Measurements from ENCODE around the gene THY1. TPM values are rescaled to one million over a fixed set of nuclear protein-coding genes. Genes with fewer than 3 reads are reported as not detected.
A peak's percentile ranks its signal among the peaks of the same experiment; 100 is the strongest.
"Not testable (repeated sequence)": the region's sequence is repeated elsewhere in the genome, so short reads cannot be mapped to it uniquely, and the experiment has no call there.

THY1 gene
- total RNA-seq, 1 donor from 2014 or later: 25.1 TPM

DNA sequence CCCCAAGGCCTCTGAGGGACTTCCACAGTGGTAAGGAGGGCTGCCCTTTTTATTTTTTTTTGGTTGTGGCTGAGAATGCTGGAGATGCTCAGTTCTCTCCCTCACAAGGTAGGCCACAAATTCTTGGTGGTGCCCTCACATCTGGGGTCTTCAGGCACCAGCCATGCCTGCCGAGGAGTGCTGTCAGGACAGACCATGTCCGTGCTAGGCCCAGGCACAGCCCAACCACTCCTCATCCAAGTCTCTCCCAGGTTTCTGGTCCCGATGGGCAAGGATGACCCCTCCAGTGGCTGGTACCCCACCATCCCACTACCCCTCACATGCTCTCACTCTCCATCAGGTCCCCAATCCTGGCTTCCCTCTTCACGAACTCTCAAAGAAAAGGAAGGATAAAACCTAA lies 4.2 kb downstream of the THY1 start:
- DNase-seq: no peak

DNA sequence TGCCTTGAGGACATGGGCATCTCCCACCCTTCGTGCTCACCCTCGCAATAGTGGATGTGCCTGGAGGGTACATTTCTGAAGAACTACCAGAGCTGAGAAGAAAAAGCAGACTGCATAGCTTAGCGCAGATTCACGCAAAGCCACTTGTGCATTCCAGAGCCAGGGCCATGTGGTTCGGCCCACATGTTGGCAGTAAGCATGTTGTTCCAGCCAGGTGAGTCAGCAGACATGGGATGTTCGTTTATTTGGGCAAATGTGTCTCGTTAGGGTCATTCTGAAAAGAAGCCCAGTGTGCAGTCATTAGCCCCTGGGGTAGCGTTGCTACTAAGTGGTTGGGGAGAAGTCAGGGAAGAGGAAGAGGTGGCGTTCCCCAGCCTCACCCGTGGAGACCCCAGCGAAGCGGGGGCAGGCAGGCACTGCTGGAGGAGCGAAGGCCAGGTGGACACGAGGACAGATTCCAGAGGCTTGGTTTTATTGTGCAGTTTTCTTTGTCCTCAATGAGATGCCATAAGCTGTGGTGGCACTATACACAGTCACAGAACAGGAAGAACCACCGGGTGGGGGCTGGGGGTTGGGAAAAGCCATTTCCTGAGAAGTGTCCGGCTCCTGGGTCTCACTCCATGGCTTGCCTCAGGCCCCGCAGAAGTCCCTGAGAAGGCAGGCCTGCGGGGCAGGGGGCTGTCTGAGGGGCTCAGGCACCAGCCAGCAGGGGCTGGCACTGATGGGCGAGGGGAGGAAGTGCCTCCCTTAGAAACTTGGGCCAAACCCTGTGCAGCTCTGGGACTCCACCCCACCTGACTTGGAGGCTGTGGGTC lies 5.0 kb downstream of the THY1 start:
- DNase-seq: no peak

DNA sequence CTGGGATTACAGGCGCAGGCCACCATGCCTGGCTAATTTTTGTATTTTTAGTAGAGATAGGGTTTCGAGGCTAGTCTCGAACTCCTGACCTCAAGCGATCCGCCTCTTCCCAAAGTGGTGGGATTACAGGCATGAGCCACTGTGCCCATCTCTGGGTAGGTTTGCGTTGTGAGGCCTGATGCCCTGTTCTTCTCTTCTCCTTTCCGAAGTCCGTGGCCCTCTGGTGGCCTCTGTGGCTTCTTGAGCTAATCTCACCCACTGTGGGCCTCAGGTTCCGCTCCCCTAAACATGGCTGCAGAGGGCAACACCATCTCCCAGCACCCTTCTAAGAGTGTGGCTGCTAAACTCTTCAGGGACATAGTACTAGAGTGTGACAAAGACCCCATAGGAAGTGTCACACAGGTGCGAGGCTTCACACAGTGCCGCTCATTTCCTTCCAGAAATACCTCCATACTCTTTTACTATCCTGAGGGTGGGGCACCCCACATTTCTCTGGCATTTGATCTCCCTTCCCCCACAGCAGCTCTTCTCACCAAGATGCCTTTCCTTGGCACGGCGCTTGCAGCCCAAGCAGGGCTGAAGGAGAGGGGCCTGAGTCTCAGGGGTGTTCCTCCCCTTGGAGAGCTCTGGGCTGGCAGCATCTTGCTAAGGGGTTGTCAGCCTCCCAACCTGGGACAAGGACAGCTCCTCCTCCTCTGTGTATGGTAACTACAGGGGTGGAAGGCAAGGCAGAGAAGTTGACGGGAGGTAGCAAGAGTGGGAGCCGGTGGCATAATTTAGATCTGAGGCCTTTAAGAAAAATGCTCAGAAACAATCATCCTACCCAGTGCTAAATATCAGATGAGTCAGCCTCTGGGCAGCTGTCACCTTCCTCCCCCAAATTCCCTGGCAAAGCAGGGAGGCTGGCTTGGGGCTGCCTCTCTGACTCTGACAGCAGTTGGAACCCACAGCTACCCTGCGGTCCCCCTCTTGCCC lies 6.1 kb downstream of the THY1 start:
- DNase-seq: no peak

DNA sequence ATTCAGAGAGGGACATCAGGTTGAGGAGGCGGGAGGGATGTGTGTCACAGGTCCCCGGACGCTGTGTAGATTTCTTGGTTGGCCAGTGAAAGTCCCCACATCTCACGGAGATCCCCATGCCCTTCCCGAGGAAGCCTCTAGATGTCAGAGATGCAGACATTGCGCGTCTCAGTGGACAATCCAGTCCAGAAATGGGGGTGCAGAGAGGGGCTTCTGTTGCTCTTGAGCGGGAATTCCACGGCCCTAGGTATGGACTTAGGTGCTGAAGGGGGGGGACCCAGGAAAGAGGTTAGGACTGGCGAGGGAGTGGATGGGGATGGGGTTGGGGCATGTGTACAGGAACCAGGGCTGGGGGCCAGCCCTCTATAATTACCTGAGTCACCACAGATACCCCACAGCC lies 7.0 kb downstream of the THY1 start:
- no peak for DNase-seq

DNA sequence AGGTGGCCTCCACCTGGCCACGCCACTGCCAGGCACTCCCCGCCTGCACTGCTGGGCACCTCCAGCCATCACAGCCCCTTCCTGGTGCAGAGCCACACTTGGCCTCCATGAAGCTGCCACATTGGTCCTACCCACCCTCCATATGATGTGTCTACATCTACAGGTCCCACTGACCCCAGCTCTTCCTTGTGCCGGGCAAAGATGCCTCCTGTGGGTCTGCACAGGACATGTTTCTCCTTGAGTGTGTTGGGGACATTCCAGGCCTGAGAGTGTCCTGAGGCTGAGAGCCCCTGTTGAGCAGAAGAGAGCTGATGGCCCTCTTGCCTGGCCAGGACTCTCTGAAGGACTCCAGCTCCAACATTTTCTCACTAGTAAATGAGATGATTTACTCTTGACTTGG lies 7.5 kb downstream of the THY1 start:
- no peak for DNase-seq

DNA sequence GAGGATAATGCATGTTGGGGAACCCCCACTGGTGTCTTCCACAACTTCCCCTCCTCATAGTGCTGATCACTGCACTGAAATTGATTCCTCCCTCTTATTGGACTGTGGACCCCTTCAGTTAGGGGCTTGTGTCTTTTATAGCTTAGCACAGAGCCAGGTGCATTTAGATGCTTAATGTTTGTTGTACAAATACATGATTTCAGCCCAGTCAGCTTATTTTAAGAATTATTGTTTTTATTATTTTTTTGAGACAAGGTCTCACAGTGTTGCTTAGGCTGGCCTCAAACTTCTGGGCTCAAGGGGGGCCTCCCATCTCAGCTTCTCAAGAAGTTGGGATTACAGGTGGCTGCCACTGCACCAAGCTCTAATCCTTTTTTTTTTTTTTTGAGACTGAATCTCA lies 8.2 kb downstream of the THY1 start:
- no peak for DNase-seq

DNA sequence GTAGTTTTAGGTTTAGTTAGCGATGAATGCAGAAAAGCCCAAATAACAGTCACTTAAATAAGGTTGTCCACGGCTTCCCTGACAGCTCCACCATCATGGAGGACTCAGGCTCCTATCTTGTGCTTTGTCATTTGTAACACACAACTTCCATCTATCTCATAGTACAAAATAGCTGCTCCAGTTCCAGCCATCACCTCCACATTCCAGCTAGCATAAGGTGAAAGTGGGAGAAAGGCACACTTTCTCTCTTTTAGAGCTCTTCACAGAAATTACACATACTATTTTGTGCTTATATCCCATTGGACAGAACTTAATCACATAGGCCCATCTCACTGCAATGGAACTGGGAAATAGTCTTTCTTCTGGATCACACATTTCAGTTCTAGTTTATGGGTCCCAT lies 8.7 kb downstream of the THY1 start:
- no peak for DNase-seq

DNA sequence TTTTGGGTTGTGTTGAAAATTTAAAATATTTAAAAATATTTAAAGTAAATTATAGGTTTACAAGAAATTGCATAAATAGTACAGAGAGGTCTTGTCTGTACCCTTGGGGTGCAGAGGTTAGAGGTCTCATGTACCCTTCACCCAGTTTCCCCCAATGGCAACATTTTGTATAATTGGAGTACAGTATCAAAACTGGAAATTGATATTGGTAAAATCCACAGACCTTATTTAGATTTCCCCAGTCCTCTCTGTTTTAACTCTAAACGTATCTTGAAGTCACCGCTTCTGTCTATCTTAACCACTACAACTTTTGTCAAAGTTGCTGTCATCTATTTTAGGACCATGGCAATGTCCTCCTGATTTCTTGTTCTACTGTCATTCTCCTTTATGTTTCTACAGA lies 10.9 kb downstream of the THY1 start:
- DNase-seq: no peak

DNA sequence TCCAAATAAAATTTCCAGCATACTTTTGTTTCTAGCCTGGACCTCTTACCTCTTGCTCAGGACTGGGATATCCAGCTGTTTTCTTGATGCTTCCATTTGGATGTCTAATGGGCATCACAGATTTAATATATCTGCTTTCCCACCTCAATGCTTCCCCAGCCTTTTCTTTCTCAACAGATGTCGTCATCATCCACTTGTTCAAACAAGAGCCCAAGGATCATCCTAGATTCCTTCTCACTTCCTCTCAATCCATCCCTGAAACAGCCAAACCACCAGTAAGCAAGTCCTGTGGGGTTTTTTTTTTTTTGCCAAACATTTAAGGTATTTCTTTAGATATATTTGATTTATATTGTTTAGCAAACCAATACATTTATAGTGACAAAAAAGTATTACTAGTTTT lies 12.5 kb downstream of the THY1 start:
- no peak for DNase-seq

DNA sequence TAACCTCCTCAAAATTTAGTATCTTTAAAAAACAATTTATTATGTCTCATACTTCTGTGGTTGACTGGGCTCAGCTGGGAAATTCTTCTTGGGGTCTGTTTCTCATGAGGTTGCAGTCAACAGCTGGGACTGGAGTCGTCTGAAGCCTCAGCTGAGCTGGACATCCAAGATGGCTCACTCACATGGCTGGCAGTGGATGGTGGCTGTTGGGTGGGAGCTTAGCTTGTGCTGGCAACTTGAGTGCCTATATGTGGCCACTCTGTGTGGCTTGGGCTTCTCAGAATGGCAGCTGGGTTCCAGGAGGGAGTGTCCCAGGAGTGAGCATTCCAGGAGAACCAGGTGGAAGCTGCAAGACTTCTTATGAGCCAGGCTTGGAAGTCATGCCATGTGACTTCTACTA lies 13.2 kb downstream of the THY1 start:
- DNase-seq: no peak

DNA sequence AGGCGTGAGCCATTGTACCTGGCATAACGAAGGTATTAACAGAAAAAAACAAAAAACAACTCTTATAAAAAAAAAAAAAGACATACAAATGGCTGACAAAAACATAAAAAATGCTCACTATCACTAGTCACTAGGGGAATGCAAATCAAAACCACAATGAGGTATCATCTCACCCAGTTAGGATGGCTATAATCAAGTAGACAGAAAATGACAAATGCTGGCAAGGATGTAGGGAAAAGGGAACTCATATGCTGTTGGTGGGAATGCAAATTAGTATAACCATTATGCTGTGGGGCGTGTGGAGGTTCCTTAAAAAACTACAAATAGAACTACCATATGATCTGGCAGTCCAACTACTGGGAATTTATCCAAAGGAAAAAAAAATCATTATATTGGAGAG lies 17.0 kb downstream of the THY1 start:
- no peak for DNase-seq

DNA sequence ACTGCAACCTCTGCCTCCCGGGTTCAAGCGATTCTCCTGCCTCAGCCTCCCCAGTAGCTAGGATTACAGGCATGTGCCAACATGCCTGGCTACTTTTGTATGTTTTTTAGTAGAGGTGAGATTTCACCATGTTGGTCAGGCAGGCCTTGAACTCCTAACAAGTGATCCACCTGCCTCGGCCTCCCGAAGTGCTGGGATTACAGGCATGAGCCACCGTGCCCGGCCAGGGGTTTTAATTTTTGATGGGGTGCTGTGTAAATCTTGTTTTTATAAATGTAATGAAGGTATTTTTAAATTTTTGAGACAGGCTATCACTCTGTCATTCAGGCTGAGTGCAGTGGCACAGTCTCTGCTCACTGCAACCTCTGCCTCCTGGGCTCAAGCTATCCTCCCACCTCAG lies 17.5 kb downstream of the THY1 start:
- not testable (repeated sequence) for DNase-seq

DNA sequence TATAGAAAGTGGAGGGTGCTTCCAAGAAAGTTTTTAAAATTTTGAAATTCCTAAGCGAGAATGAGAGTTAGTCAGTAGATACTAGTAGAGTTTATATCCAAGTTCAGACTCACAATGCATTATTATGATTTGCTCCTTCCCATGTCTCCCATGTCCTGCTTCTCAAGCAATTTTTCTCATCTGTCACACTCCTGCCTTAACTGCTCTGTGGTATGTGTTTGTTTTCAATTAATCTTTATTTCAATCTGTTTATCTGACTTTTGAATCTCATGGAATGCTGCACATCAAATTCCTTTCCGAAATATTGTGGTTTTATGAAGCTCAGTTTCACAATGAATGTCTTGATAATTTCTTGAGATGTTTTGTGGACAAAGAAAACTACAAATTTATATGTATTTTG lies 18.1 kb downstream of the THY1 start:
- DNase-seq: no peak

DNA sequence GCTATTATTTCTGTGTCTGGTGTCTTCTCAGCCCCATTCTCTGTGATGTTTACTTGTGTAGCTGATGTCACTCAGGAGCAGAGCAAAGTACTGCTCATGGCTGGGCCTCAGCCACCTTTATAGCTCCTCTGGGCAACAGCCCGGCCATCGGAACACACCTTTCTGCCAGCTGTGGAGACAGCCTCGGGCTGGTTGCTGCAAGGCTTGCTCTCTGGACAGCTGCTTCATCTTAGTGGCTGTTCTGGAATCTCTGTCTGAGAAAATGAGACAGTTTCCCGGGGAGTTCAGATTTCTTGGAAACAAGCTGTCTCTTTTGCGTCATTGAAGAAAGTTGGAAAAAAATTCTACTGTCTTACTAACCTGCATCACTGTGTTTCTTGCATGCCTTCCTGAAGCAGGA lies 20.0 kb downstream of the THY1 start:
- DNase-seq: peak; percentile 19

DNA sequence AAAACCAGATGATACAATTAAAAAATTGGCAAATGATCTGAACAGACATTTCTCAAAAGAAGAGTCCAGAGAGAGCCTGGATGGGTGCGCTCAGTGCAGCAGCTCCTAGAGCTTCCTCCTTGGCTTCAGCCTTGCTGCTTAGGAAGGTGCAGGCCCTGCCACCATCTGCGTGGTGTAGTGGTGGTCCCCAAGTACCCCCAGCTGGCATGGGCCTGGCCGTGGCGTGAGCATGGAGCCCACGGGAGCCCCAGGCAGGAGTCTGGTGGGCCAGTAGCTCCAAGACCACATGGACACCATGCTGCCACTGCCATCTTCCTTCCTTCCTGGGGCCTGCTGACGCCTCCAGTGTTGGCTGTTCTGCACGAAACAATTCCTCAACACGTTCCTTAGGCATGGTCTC lies 20.5 kb downstream of the THY1 start:
- no peak for DNase-seq

DNA sequence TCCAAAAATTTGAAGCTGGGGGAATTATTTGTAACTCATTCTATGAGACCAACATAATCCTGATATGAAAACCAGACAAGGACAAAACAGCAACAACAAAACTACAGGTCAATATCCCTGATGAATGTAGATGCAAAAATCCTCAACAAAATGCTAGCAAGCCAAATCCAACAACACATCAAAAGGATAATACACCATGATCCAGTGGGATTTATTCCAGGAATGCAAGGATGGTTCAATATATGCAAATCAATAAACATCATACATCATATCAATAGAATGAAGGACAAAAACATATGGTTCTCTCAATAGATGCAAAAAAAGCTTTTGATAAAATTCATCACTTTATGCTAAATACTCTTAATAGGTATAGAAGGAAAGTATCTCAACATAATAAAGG lies 22.1 kb downstream of the THY1 start:
- DNase-seq: no peak

DNA sequence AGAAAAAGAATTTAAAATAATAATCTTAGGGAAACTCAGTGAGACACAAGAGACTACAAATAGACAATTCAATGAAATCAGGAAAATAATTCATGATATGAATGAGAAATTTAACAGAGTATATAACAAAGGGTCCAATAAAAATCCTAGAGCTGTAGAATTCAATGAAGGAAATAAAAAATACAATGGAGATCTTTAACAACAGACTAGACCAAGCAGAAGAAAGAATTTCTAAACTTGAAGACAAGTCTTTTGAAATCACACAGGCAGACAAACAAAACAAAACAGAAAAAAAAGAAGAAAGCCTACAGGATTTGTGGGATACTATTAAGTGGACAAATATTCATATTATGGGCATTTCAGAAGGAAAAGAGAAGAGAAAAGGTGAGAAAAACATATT lies 25.2 kb downstream of the THY1 start:
- no peak for DNase-seq

DNA sequence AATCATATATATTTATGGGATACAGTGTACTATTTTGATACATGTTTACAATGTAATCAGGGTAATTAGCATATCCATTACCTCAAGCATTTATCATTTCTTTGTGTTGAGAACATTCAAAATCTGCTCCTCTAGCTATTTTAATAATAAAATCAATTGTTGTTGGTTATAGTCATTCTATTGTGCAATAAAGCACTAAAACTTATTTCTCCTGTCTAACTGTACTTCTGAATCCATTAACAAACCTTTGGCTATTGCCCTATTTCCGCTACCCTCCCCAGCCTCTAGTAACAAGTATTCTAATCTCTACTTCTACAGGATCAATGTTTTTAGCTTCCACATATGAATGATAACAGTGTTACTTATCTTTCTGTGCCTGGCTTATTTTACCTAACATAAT lies 26.1 kb downstream of the THY1 start:
- no peak for DNase-seq

DNA sequence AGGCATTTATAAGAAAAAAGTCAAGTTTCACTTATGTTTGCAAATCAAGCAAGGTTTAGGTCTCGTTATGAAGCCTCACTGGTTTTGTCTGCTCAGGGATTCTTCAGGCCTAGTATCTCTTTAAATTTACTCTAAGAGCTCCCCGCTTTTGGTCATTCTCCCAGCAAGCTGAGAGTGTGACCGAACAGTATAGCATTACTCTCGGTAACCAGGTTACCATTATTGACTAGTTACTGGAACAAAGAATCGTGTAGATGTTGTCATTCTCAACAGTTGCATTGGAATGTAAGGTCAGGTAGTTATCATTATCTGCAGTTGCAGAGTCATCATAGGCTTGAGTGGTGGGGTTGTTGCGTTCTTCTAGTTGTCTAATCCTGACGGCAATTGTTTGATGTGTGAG lies 31.7 kb downstream of the THY1 start:
- DNase-seq: no peak

DNA sequence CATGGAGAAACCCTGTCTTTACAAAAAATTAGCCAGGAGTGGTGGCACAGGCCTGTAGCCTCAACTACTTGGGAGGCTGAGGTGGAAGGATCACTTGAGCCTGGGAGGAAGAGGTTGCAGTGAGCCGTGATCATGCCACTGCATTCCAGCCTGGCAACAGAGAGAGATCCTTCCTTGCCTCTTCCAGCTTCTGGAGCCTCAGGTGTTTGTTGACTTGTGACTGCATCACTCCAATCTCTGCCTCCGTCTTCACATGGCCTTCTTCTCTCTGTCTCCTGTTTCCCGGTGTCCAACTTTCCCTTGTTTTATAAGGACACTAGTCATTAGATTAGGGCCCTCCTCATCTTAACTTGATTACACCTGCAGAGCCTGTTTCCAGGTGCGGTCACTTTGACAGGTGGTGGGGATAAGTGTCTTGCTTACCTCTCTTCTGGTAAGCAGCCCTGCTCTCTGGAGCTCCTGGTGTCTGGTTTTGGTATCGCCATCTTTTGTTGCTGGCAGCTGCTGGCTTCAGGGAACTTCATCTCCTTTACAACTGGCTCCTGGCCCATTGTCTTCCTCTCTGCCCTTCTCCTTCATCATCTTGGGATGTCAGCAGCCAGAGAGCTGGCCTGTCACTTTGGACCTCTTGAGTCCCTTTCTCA lies 33.2 kb downstream of the THY1 start:
- no peak for DNase-seq

DNA sequence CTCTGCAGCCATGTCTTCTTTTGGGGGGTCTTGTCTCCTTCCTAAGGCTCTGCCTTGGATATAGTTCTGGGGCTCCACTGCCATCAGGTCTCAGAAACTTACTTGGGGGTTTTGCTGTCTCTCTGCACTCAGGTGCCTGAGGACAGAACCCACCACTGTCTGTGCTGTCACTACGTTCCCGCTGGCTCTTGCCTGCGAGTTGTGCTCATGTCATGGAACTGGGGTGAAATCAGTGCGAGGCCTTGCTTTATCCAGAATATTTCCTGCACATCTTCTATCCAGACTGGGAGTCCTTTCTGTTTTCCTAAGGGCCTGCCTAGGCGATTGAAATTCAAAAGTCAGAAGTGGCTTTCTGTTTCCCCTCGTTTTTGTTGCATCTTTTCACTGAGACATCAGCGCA lies 34.9 kb downstream of the THY1 start:
- no peak for DNase-seq

DNA sequence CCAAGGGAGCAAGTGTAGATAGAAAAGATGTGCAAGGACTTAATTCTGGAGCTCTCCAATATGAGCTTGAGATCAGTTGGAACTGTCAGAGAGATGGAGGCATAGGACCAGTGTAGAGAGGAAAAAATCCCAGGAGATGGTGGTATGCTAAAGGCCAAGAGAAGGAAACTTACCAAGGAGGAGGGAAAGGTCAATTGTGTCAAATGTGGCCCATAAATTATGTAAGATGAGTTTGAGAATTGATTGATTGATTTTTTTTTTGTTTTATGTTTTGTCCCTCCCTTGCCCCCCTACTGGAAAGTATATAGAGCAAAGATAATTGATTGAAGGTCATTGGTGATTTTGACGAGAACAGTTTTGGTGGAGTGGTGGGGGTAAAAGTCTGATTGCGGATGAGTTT lies 38.6 kb downstream of the THY1 start:
- DNase-seq: peak; percentile 54

DNA sequence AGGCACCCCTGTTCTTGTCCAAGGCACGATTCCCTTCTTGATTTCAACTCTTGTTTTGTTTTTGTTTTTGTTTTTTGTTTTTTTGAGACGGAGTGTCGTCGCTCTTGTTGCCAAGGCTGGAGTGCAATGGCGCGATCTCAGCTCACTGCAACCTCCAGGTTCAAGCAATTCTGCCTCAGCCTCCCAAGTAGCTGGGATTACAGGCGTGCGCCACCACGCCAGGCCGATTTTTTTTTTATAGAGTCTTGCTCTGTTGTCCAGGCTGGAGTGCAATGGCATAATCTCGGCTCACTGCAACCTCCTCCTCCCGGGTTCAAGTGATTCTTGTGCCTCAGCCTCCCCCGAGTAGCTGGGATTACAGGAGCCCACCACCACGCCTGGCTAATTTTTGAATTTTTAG lies 40.5 kb downstream of the THY1 start:
- not testable (repeated sequence) for DNase-seq

Data from skin of body (tissue), 2 donors.